HG03378 (cell line): Measurements from ENCODE around the gene OR8D1.

ENCODE experiments used
- ATAC-seq: cut with Tn5 transposase; IDR thresholded peaks from one replicate; pipeline ENCODE4 v1.9.1; 2021; ENCODE audit warnings: mild to moderate bottlenecking, moderate library complexity; ENCODE audit not compliant: unreplicated experiment

OR8D1 gene

DNA sequence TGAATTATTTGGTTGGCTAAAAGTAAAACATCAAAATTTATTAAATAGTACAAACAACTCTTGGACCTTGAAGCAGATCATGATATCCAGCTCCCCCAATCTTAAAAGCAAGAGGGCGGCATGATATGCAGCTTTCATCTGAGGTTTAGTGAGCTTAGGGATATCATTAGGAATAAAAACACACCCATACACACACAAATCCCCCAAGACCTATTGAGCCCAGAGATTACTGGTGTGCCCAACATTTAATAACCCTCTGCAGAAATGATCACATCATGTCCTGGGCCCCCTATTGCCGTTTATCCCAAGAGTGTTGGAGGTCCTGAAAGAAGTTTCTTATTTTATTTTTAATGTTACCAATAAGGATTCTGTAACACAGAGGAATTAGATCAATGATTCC, at the start of gene OR8D1:
Gene OR8D1, minus strand, starts transcription at position 101 of the 400 bp plus-strand sequence. CDS start 3,183 bp downstream, outside the sequence.
- ATAC-seq, result no peak

DNA sequence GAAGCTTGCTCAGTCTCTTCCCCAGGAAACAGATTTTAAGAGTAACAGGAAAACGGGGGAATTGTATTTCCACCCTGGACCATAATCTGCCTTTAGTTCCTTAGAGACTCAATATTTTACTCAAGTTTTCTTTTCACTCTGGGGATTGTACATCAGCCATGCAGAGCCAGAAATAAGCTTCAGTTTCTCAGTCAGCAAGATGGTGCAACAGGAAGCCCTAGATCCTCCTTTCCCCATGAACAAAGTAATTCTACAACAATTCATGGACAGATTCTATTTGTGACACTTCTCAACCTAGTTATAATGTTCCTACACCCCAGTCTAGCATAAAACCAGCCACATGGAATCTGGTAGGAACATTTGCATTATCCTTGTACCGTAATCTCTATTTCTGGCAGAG, 45.8 kb upstream of the OR8D1 start:
- no peak for ATAC-seq

DNA sequence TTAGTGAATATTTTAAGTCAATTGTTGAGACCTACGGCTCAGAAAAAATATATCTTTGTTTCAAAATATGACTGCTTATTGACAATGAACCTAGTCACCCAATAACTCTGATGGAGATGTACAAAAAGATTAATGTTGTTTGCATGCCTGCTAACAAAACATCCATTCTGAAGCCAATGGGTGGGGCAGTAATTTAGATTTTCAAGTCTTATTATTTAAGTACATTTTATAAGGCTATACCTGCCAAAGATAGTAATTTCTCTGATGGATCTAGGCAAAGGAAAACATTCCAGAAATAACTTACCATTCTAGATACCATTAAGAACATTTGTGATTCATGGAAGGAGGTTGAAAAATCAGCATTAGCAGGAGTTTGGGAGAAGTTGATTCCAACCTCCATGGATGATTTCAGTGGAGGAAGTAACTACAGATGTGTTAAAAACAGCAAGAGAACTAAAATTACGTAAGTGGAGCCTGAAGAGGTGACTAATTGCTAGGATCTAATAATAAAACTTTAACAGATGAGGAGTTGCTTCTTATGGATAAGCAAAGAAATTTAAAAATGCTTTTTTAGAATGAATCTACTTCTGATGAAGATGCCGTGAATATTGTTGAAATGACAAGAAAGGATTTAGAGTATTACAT, 32.7 kb upstream of the OR8D1 start:
- ATAC-seq, result no peak

DNA sequence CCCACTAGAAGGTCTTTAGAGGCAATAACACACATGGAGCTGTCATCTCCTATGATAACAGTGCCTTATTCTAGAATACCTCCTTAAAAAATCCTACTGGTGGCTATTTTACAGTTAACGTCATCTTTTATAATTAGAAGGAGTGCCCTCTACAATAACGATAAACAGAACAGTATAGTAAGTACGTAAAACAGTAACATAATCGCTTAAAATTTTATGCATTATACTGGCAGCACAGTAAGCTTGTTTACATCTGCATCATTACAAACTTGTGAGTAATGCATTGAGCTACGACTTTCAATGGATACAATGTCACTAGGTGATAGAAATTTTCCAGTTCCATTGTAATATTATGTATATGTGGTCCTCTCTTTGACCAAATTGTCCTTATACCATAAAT, 30.6 kb upstream of the OR8D1 start:
- no peak for ATAC-seq

DNA sequence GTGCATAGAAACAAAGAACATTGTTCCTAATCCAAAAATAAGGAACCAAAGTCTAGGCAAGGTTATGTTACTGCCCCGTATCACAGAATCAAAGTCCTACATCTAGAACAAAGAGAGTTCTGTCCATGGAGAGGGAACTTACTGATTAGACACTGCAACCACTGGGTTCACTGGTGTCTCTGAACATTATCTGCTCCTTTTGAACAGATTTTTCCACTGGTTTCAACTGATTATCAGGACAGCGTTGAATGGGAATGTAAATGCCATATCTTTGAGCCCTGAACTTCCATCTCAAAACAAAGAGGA, 26.3 kb upstream of the OR8D1 start:
- ATAC-seq, result no peak

DNA sequence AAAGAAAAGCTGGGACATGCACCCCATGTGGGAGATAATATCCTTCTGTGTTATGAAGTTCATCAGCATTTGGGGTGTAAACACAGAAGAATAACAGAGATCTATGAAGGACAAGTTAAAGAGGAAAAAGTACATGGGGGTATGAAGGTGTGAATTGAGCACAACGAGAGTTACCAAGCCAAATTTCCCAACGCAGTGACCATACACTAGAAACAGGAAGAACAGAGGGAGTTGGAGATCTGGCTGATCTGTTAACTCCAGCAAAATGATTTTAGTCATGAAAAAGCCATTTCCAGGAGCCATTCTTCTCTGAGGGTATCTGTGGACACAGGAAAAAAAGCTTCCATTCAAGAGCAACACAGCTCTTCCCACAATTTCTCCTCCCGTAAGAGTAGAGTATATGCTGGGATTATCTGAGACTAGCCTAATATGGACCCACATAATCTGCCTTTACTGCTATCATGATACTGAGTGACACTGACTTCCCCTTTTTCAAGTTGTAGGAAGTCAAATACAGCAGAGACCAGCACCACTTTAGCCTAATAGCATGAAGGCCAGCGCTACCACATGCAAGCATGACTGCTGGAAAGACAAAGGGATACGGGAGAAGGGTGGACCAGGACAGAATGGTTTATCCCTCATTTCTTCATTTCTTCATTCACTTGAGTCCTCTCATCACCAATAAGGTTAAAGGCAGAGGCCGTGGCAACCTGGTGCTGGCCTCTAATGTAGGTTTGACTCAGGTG, 25.8 kb upstream of the OR8D1 start:
- no peak for ATAC-seq

DNA sequence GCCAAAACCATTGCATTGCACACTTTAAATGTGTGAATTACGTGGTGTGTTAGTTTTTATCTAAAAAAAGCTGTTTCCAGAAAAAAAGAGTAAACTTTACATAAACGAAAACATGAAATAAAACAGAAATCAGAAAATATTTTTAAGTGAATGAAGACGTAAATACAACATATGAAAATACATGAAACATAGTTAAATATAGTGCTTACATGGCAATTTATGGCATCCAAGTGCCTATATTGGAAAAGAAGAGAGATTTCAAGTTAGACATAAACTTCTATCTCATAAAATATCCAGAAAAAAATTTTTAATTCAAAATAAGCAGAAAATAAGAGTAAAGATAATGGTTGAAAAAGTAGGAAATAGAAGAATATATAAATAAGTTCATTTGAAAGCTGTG, 18.1 kb upstream of the OR8D1 start:
- no peak for ATAC-seq

DNA sequence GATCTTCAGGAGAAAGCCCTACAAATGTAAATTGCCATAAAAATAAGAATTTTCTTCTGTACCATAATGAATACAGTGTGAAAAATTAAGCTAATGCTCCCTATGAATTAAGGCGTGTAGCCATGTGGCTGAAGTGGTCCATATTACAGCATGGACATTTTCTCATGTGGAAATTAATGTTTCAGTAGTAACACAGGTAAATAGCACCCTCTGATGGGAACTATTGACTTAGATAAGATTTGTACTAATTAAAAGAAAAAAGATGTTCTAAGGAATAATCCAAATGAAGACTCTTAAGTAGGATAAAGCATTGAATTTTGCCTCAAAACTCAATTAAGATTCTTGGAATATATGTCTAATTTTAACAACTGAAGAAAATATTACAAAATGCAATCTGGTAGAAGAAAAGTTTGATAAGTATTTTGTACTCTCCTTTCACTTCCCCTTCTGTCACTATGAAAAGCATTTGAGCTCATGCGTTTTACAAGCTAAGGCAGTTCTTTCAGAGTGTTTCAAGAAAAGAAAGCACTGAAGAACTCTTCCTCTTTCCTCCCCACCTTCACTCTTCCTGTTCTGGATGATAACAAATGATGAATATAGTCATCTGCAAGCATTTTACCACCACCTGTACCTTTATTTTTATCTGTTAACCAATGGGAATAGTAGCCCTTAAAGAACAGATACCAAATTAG, 16.2 kb upstream of the OR8D1 start:
- peak; percentile 88 for ATAC-seq

DNA sequence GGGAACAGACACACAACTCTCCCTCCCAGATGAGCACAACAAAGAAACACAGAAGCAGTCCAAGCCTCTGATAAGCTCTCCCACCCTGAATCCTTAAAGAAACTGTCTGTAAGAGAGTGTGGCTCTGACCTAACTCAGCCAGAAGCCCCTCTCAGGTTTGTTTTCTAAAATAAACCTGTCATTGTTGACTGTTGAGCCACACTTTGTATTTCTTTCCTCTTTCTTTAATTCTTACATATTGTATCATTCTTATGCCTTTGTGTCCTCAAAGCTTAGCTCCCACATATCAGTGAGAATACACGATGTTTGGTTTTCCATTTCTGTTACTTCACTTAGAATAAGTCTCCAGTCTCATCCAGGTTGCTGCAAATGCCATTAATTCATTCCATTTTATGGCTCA, 14.0 kb upstream of the OR8D1 start:
- no peak for ATAC-seq

DNA sequence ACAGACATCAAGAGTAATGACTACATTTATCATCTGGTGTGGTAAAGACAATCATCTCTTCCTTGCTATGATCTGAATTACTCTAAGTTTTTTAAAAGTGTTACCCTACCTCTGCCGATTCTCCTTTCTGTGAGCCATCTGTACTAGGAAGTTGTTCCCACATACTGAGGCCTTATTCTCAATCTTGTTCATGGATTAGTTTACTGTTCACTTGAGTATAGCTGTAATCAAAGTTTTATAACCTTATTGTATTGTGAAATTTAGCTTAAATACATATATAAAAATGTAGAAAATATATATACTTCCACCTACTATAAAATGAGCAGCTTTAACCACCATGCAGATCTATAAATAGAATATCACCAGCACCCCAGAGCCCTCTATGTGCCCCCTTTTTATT, 8.6 kb upstream of the OR8D1 start:
- no peak for ATAC-seq

DNA sequence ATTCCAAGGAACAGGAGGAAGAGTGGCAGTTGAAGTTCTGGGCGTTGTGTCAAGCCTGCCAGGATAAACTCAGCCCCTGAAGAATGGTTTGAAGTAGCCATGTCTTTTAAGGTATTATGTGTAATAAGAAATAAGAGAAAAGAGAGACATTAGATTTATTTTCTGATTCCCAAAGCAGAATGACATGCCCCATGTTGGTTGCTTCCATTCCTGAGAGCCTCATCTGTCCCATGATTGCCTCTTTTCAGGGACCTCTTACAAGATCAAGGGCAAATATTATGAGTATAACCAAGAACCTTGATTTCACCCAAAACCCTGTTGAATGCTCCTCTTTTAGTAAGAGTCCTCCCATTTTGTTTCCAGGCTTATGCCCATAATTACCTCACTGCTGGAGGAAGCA, 6.3 kb upstream of the OR8D1 start, which contains the start of gene OR8D2:
Gene OR8D2, minus strand, starts transcription at position 101 of the 400 bp plus-strand sequence. Its CDS starts 0 bp downstream, at position 101.
- ATAC-seq, result no peak

DNA sequence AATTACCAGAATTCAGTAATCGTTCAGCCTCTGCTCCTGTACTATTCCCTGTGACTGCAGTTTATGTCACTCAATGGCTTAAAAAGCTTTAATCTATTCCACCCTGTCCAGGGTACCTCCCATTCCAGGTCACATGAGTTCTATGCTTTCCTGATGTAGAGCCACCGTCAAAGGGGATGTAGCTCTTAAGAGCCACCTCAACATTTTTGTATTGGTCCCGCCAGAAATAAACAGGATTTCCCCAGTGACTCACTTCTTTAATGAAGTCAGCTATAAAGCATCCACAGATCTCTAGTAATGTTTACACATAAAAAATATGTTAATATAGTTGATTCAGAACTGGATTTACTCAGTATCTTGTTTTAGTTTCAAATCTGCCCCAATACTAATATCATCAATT, 1.3 kb upstream of the OR8D1 start:
- ATAC-seq, result no peak

DNA sequence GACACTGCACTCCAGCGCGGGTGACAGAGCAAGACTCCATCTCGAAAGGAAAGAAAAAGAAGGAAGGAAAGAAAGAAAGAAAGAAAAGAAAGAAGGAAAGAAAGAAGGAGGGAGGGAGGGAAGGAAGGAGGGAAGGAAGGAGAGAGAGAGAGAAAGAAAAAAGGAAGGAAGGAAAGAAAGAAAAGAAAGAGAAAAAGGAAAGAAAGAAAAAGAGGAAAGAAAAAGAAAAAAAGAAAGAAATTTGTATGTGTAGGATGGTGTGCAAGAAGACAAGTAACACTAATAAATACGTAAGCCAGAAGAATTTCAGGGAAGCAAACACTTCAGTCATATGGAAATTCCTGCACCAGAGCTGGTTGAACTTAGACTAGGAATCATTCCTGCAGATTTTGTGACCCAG, 618 bp downstream of the OR8D1 start:
- no peak for ATAC-seq

DNA sequence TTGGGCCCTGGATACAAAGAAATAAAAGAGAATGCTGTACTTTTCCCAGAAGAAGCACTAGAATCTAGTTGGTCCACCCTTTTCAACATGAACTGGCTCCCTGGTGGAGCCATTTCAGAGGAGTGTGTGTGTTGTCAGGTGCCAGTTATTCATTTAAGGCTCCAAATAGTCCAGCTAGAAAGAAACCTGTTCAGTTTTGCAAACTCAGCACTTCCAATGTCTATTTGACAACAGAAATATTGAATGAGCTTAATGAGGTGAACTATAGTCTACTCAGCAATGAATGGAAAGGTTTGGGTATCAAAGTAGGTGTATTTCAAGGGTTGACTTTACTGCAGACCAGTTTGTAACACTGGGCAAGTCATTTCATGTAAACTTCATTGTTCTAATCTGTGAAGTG, 2.1 kb downstream of the OR8D1 start:
- ATAC-seq, result no peak

DNA sequence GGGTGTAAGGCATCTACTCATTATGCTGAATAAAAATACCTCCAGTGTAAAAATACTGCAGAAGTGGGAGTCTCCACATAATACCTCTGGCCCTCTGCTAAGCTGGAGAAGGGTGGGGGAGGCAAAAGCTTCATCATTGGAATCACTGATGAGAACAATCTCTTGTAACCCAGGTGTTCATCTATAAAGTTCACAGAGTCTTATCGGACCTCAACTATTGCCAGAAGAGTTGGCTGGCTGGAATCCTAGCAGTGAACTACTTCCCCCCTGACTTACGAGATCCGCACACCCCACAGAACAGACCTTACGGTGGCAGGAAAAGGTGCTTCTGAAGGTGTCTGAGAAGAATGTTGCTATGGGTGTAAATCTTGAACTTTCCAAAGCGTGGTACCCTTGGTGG, 2.5 kb downstream of the OR8D1 start:
- ATAC-seq, result no peak

DNA sequence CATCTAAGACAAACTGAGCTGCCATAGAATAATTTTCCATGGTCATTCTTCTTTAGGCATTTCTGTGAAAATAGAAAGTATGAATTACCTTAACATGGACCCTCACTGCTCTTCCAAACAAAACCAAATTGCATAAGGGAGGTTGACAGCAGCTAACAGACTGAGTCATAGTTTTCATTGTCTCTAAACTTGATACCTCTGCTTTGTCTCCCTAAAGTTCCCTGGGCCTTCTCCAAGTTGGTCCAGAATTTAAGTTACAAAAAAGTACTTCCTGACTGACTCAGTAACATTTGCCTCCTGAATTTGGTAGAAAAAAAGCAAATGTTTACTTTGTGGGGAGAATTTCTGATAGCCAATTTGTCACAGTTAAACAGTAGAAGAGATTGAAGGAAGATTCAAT, 3.0 kb downstream of the OR8D1 start:
- no peak for ATAC-seq

DNA sequence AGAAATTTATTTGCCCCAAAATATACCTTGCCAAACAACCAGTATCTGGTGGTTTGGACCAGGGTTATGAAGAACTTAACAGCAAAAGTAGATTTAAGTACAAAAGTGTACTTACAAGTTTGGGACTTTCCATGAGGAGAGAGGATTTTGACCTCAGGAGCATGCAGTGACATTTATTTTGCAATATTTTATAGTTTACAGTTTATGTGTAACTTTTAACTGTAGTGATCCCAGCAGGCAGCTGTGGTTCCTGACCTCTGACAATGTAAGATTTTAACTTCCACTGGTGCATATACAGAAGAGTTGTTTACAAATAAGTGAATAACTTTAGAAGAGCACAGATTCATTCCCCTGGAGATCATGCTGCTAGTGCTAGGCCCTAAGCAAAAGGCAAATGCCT, 6.7 kb downstream of the OR8D1 start:
- no peak for ATAC-seq

DNA sequence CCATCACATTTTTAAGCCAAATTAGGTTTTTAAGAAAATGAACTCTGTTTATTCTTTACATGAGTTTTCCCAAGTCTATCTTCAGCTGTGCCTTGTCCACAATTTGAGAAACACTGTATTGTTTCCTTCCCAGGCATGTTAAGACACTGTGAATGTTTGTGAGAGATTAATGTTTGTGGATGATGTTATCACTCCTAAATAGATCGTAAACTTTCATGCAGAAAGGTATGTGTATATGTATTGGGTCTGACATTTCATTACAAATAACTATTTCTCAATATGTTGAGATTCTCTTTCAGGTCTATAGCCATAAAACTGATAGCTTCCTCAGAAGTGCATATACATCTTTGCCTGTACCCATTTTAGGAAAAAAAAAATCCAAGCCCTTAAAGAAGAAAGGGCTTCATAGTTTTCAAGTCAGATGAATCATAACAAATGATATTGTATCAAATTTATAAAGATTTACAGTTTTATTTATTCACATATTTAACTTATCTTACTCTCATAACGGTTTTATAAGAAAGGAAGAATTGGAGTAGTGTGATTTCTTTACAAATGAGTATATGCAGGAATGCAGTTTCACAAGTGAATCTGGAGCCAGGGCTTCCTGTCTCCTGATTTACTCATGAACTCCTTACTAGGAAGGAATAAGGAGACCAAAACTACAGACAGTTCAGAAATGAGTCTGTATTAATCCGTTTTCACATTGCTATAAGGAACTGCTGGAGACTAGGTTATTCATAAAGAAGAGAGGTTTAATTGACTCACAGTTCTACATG, 11.2 kb downstream of the OR8D1 start:
- no peak for ATAC-seq

DNA sequence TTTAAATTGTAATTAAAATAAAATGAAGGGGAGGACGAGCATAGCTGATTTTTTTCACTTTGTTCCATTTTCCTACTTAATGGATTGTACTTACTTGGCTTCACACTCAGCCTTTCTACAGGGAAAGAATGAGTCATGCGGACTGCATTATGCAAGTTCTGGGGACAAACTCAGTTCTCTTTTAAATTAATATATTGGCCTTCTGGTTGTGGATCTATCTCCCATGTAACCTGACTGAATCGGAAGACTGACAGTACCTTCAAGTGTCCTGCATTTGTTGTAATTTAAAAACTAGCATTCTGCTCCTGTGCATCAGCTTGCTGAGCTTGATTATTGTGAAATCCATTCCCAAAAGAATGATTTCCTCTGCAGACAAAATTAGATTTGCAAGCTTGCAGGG, 12.2 kb downstream of the OR8D1 start:
- ATAC-seq, result no peak

DNA sequence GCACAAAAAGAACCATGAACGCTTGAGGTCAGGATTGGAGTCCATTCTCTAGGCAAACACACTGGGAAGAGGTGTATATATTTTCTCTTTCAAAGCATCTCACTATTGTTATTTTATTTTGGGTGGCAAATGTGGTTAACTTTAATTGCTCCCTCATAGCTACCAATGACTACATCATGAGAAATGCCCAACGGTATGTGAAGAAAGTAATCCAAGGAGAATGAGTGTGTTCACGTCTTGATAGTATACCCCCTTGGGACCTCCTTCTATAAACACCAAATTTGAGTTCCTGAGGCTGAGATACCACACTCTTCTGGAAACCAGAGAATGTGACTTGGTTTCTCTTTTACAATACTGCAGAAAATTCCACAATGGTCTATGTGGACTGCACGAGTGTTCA, 15.8 kb downstream of the OR8D1 start:
- ATAC-seq, result no peak

DNA sequence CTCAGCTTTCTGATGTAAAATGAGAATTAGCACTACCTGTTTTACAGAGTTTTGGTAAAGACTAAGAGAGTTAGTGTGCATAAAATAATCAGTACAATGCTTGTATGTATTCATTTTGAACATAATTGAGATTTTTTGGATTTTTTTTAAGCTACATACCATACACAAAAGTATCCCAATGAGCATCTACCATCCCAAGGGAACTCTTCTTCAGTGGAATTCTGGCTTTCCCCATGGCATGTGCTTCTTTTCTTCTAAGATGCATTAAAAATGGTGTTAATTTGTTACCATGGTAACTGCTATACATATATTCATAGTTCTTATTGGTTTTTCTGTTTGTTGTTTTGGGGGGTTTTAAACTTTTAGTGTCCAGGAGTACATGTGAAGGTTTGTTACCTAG, 17.7 kb downstream of the OR8D1 start:
- no peak for ATAC-seq
